Retinal pigment epithelial cell (primary cell): ENCODE measurements around the gene APOL1.
"Not testable (repeated sequence)": the region's sequence is repeated elsewhere in the genome, so short reads cannot be mapped to it uniquely, and the experiment has no call there.

Source experiments
- DNase-seq: peaks from one replicate; pipeline ENCODE4 v3.0.0-alpha.2; 2010; ENCODE audit warnings: low read depth
- H3K4me3 ChIP-seq: 2 replicates; pipeline ENCODE4 v1.5.1; 2011; ENCODE audit warnings: mild to moderate bottlenecking, low read length, control low read depth, moderate library complexity
- CTCF ChIP-seq: conservative IDR thresholded peaks from 2 replicates; pipeline ENCODE4 v1.5.1; 2011; ENCODE audit warnings: low read depth, low read length, control low read depth, inconsistent platforms

Gene APOL1

DNA sequence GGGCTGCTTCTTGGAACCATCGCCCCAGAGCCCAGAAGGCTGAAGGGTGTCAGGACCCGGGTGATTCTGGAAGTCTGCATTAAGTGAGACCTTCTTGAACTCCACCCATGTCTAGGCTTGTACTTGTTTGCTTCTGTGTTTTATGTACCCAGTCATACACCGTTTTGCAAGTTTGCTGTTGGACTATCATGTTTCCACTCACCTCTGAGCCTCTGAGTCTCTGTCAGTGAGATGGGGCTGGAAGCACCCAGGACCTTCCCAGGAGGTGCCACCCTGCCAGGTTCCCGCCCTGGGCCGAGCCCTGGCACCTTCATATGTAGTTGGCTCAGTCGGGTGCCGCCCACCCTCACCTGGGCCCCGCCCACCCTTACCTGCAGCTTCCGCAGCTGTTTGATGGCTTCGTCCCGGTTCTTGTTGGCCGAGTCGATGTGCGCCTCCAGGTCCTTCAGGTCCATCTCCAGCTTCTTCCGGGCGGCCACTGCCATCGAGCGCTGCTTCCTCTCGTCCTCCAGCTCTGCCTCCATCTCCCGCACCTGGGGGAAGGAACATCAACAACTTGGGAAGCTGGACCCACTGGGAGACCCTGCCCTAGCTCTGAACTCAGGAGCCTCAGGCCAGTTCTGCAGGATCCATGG, 35.1 kb downstream of the APOL1 start:
- TF ChIP-seq CTCF, result no peak
- DNase-seq, result no peak
- no peak overlapping the region for H3K4me3 ChIP-seq

- TF ChIP-seq CTCF, result no peak
- no peak overlapping the region for H3K4me3 ChIP-seq
- no peak for DNase-seq
These were observed 35.9 kb downstream of the APOL1 start for GRCh38 chr22:36288571-36289405.

DNA sequence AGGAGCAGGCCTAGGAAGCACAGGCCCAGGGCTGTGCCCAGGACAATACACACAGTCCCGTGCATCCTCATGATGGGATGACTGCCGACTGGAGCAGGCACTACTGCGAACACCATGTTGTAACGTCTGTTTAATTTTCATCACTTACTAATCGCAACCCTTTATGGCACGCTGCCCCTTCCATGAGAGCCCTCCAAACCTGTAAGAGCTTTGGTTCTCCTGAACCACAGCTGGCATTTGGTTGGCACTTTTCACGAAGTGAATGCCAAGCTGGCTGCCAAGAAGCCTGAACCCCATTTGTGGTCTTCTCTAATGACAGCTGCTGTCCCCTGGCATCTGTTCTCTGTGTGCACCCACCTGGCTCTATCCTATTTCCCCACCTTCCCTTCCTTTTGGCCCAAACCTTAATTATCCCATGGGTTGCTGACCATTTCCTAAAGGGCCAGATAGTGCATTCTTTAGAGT, 36.5 kb downstream of the APOL1 start:
- TF ChIP-seq CTCF, result no peak
- no peak overlapping the region for H3K4me3 ChIP-seq
- DNase-seq, result no peak

GRCh38 chr22:36289948-36290371, 37.0 kb downstream of the APOL1 start:
- not testable (repeated sequence) for DNase-seq, H3K4me3 ChIP-seq

DNA sequence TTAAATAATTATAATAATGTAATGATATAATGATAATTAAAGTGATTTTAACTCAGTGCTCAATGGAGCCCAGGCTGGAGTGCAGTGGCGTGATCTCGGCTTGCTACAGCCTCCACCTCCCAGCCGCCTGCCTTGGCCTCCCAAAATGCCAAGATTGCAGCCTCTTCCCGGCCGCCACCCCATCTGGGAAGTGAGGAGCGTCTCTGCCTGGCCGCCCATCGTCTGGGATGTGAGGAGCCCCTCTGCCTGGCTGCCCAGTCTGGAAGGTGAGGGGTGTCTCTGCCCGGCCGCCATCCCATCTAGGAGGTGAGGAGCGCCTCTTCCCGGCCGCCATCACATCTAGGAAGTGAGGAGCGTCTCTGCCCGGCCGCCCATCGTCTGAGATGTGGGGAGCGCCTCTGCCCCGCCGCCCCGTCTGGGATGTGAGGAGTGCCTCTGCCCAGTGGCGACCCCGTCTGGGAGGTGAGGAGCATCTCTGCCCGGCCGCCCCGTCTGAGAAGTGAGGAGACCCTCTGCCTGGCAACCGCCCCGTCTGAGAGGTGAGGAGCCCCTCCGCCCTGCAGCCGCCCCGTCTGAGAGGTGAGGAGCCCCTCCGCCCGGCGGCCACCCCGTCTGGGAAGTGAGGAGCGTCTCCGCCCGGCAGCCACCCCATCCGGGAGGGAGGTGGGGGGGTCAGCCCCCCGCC, 37.6 kb downstream of the APOL1 start:
- DNase-seq, H3K4me3 ChIP-seq: not testable (repeated sequence)

GRCh38 chr22:36291831-36292740, 39.2 kb downstream of the APOL1 start:
- H3K4me3 ChIP-seq, result no peak overlapping the region
- no peak for TF ChIP-seq CTCF
- no peak for DNase-seq

DNA sequence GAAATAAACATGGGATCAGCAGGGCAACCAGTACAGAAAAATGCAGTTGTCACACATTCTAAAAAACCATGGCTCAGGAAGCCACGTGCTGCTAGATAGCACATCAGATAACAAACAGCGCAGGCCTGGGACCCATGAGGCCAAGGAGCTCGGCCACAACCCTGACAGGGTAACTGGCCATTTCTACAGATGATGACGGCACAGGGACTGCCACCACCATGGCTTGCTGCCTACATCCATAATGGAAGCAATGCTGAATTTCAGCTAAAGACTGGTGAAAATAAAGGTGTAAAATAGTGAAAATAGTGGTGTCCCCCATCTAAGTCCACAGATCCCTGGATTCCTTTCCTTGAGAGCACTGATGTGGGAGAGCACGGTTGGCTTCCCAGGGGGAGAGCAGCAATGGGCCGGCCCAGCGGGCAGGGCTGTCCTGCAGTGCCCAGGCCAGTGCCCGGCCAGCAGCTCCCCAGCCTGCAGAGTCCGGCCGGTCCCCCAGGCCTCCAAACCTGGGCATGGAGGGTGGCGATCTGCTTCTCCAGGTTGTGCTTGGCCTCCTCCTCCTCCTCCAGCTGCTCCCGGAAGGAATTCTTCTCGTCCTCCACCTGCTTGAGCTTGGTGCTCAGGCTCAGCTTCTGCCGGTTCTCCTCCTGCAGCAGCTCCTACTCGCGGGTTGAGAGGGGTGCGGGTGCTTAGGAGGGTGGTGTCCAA, 40.0 kb downstream of the APOL1 start:
- no peak for TF ChIP-seq CTCF
- no peak overlapping the region for H3K4me3 ChIP-seq
- no peak for DNase-seq
